GM21515 (cell line): Measurements from ENCODE around the gene POC1B.
A peak's percentile ranks its signal among the peaks of the same experiment; 100 is the strongest.
"Not testable (repeated sequence)": the region's sequence is repeated elsewhere in the genome, so short reads cannot be mapped to it uniquely, and the experiment has no call there.

Experiments
- ATAC-seq: cut with Tn5 transposase; IDR thresholded peaks from one replicate; pipeline ENCODE4 v1.9.1; 2021; ENCODE audit not compliant: unreplicated experiment

The POC1B gene

GRCh38 chr12:89468017-89468416 lies 57.8 kb downstream of the POC1B start:
- no peak for ATAC-seq

GRCh38 chr12:89464974-89465592 lies 60.8 kb downstream of the POC1B start:
- no peak for ATAC-seq

- ATAC-seq, result peak; percentile 96
Observed at GRCh38 chr12:89461649-89462612, 63.9 kb downstream of the POC1B start.

GRCh38 chr12:89461190-89461589 lies 64.7 kb downstream of the POC1B start:
- ATAC-seq, result no peak

- not testable (repeated sequence) for ATAC-seq
Observed at GRCh38 chr12:89459279-89459678, 66.6 kb downstream of the POC1B start.

GRCh38 chr12:89456565-89456964 lies 69.3 kb downstream of the POC1B start:
- no peak for ATAC-seq

- ATAC-seq, result no peak
Observed at GRCh38 chr12:89454080-89454848, 71.6 kb downstream of the POC1B start.

GRCh38 chr12:89453121-89453978 lies 72.5 kb downstream of the POC1B start:
- ATAC-seq, result no peak

- ATAC-seq, result no peak
Observed at GRCh38 chr12:89451841-89452251, 74.0 kb downstream of the POC1B start.

- no peak for ATAC-seq
Observed at GRCh38 chr12:89450907-89451306, 74.9 kb downstream of the POC1B start.

GRCh38 chr12:89448951-89449371 lies 76.9 kb downstream of the POC1B start:
- no peak for ATAC-seq

- no peak for ATAC-seq
Observed at GRCh38 chr12:89448526-89448925, 77.3 kb downstream of the POC1B start.

- ATAC-seq, result no peak
Observed at GRCh38 chr12:89439941-89440340, 85.9 kb downstream of the POC1B start.

- ATAC-seq, result no peak
Observed at GRCh38 chr12:89437231-89437630, 88.6 kb downstream of the POC1B start.

- no peak for ATAC-seq
Observed at GRCh38 chr12:89436062-89436461, 89.8 kb downstream of the POC1B start.

- no peak for ATAC-seq
Observed at GRCh38 chr12:89433634-89434033, 92.2 kb downstream of the POC1B start.

- ATAC-seq, result no peak
Observed at GRCh38 chr12:89432396-89432795, 93.5 kb downstream of the POC1B start.

- no peak for ATAC-seq
Observed at GRCh38 chr12:89429528-89429927, 96.3 kb downstream of the POC1B start.

- ATAC-seq, result peak; percentile 96
Observed at GRCh38 chr12:89427508-89428156, 98.2 kb downstream of the POC1B start.

GRCh38 chr12:89424846-89425245 lies 101.0 kb downstream of the POC1B start:
- no peak for ATAC-seq
